K562 (cell line): ENCODE measurements around the gene CCNY. TPM values are rescaled to one million over a fixed set of nuclear protein-coding genes. Genes with fewer than 3 reads are reported as not detected.

Source experiments
- ARID2 ChIP-seq: fragments of 450-650 bp; IDR thresholded peaks from 2 replicates; pipeline ENCODE4 v1.6.1; 2017; ENCODE audit warnings: antibody characterized with exemption, mild to moderate bottlenecking
- CBFA2T3 ChIP-seq: fragments of 450-650 bp; IDR thresholded peaks from 2 replicates; pipeline ENCODE4 v1.6.1; 2017
- CHAMP1 ChIP-seq: fragments of 450-650 bp; IDR thresholded peaks from 2 replicates; pipeline ENCODE4 v1.6.1; 2016; ENCODE audit warnings: mild to moderate bottlenecking
- CHD2 ChIP-seq: IDR thresholded peaks from 2 replicates; pipeline ENCODE4 v1.6.1; 2011; ENCODE audit warnings: low read depth, low read length
- CTBP1 ChIP-seq: fragments of 450-650 bp; IDR thresholded peaks from 2 replicates; pipeline ENCODE4 v1.6.1; 2016; ENCODE audit warnings: borderline replicate concordance
- DEAF1 ChIP-seq: fragments of 450-650 bp; formaldehyde crosslinking; IDR thresholded peaks from 2 replicates; pipeline ENCODE4 v1.4.0; 2020; ENCODE audit warnings: mild to moderate bottlenecking, moderate library complexity
- EP300 ChIP-seq: IDR thresholded peaks from 2 replicates; pipeline ENCODE4 v1.6.1; 2012; ENCODE audit warnings: low read length, improper control_type of control experiment
- ESRRA ChIP-seq: fragments of 450-650 bp; IDR thresholded peaks from 2 replicates; pipeline ENCODE4 v1.6.1; 2014; ENCODE audit warnings: low read depth, mild to moderate bottlenecking, moderate library complexity, borderline replicate concordance
- ETS1 ChIP-seq: conservative IDR thresholded peaks from 2 replicates; pipeline ENCODE4 v1.6.1; 2011; ENCODE audit warnings: low read depth, mild to moderate bottlenecking, low read length; ENCODE audit not compliant: control insufficient read depth
- FOXJ2 ChIP-seq: fragments of 200-800 bp; sonication (Bioruptor generic); IDR thresholded peaks from 2 replicates; pipeline ENCODE4 v1.6.1; 2016; ENCODE audit warnings: missing genetic modification characterization, missing compliant biosample characterization
- MYNN ChIP-seq, 2 experiments: sonication (generic); formaldehyde crosslinking in 1 of 2; IDR thresholded peaks; 2 replicates each; pipeline versions ENCODE4 v1.5.0 to v1.6.1; 2016 to 2020; ENCODE audit warnings: antibody characterized with exemption in 1 of 2, missing genetic modification reagents in 1 of 2
- NFIX ChIP-seq: fragments of 250-450 bp; sonication (Bioruptor Pico); IDR thresholded peaks from 2 replicates; pipeline ENCODE4 v1.4.0; 2020; ENCODE audit warnings: low read depth, mild to moderate bottlenecking, moderate library complexity
- OTX1 ChIP-seq: fragments of 450-650 bp; formaldehyde crosslinking; IDR thresholded peaks from 2 replicates; pipeline ENCODE4 v1.4.0; 2022; ENCODE audit warnings: mild to moderate bottlenecking
- PBX2 ChIP-seq, 2 experiments: IDR thresholded peaks in 1 of 2; conservative IDR thresholded peaks in 1 of 2; 2 replicates each; pipeline ENCODE4 v1.6.1; 2016; ENCODE audit warnings: low read depth in 2 of 2, mild to moderate bottlenecking in 1 of 2, missing compliant biosample characterization in 1 of 2, missing genetic modification characterization in 1 of 2, moderate library complexity in 1 of 2
- SOX6 ChIP-seq: fragments of 450-650 bp; IDR thresholded peaks from 2 replicates; pipeline ENCODE4 v1.6.1; 2014; ENCODE audit warnings: mild to moderate bottlenecking
- ZFX ChIP-seq: sonication (generic); formaldehyde crosslinking; IDR thresholded peaks from 2 replicates; pipeline ENCODE4 v1.8.0; 2022; ENCODE audit warnings: mild to moderate bottlenecking, missing genetic modification reagents, moderate library complexity
- ZNF583 ChIP-seq: fragments of 250-450 bp; sonication (Bioruptor Pico); IDR thresholded peaks from 2 replicates; pipeline ENCODE4 v1.4.0; 2020
- ZNF584 ChIP-seq: fragments of 200-800 bp; sonication (Bioruptor generic); IDR thresholded peaks from 2 replicates; pipeline ENCODE4 v1.6.1; 2016; ENCODE audit warnings: low read depth, mild to moderate bottlenecking, missing genetic modification characterization, missing compliant biosample characterization
- polyA plus RNA-seq, 8 experiments: library from polyadenylated mRNA; depleted of rRNA in 4 of 8; stranded (reverse) in 5 of 8; unstranded in 3 of 8; fragments of >200 nt; fragmentation: Nextera tagmentation in 2 of 8; fragmentation: Illumina TruSeq in 1 of 8; extraction: Ambion mirVana in 2 of 8; extraction: Trizol in 1 of 8; gene quantifications; 2 replicates each; pipeline versions ENCODE4 v1.2.1 to v1.2.3, GENCODE V29; 2011 to 2014; ENCODE audit warnings: inconsistent platforms in 1 of 8, missing spikeins in 1 of 8
- total RNA-seq, 7 experiments: library from RNA; depleted of rRNA in 6 of 7; stranded (reverse); fragments of >200 nt in 6 of 7; fragmentation: Illumina TruSeq in 2 of 7; extraction: Trizol in 2 of 7; gene quantifications; 2 replicates each; pipeline versions ENCODE4 v1.2.1 to v1.2.3, GENCODE V29; 2011 to 2021; ENCODE audit warnings: low replicate concordance in 1 of 7

CCNY gene
- total and polyA plus RNA-seq, 9 of the 15 experiments (the other 6 are each of a cell fraction or from before 2014, with no cell fraction given) = 8.4 to 109 (median 38.6) TPM

- TF ChIP-seq ESRRA (no peak), ETS1 (no peak), MYNN (IDR thresholded peaks at IDR 0.05) (no peak), MYNN (CRISPR knock-in tag; IDR thresholded peaks at IDR 0.05) (no peak), NFIX (CRISPR knock-in tag) (peak; percentile 45; the same call in 1 of the 2 replicates), EP300 (peak; percentile 72), SOX6 (peak; percentile 76), FOXJ2 (tag) (peak; percentile 66; the same call in 1 of the 2 replicates), CBFA2T3 (peak; percentile 40), ZNF583 (CRISPR knock-in tag) (peak; percentile 92), DEAF1 (CRISPR knock-in tag) (peak; percentile 49), OTX1 (CRISPR knock-in tag) (0 out of 2 replicates have a peak, but pooled peaks have one; percentile 62), PBX2 (CRISPR knock-in tag; IDR thresholded peaks at IDR 0.05; ENCODE audit: low read depth) (no peak), PBX2 (tag; conservative IDR thresholded peaks at IDR 0.05; ENCODE audit: low read depth) (peak; percentile 36; the same call in 1 of the 2 replicates), ZNF584 (peak; percentile 95), ZFX (no peak), CHD2 (no peak), CTBP1 (0 out of 2 replicates have a peak, but pooled peaks have one; percentile 25), ARID2 (no peak), CHAMP1 (peak; percentile 65; the same call in 1 of the 2 replicates)
Measured at GRCh38 chr10:35386594-35387174, 50.4 kb downstream of the CCNY start (continued).
